ENCODE results near the gene CDH15. TPM values are rescaled to one million over a fixed set of nuclear protein-coding genes. Genes with fewer than 3 reads are reported as not detected.

CDH15 gene
- total and polyA plus RNA-seq, 2 of the 13 experiments (the other 11 are each of a cell fraction or from before 2014, with no cell fraction given): 0.74 to 2.2 TPM

DNA sequence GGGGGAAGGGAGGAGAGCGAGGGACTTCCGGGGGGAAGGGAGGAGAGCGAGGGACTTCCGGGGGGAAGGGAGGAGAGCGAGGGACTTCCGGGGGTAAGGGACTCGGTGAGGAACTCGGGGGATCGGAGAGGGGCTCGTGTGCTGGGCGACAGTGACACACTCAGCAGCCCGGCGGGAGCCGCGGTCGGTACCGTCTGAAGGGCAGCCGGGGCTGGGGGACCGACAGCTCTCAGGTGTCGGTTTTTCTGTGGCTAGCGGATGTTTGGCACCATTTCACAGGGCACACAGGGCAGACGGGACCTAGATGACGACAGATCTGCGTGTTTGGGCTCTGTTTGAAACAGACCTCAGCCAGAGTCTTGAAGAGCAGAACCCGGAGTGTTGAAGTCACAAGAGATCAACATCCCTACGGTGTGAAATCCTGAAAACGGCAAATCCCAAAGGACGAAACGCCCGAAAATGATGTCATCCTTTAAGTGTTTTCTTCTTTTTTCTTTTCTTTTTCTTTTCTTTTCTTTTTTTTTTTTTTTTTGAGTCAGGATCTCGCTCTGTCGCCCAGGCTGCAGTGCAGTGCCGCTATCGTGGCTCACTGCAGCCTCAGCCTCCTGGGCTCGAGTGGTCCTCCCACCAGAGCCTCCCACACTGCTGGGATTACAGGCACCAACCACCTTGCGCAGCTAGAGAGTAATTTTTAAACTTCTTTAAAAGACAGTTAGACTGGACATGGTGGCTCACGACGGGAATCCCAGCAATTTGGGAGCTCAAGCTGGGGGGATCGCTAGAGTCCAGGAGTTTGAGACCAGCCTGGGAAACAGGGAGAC, 69.8 kb downstream of the CDH15 start (continued):
- TF ChIP-seq ZSCAN5A (CRISPR knock-in tag; IDR thresholded peaks at IDR 0.05; ENCODE audit: borderline replicate concordance) (no peak; the same call in none of the 2 replicates), ZNF3 (CRISPR knock-in tag; IDR thresholded peaks at IDR 0.05) (no peak), DNMT3B (CRISPR knock-in tag; conservative IDR thresholded peaks at IDR 0.05) (no peak), PRMT3 (CRISPR knock-in tag; IDR thresholded peaks at IDR 0.05; ENCODE audit: borderline replicate concordance, low read depth) (0 out of 2 replicates have a peak, but pooled peaks have one; percentile 50), ZNF235 (CRISPR knock-in tag; IDR thresholded peaks at IDR 0.05; ENCODE audit: borderline replicate concordance) (peak; percentile 71; the same call in 1 of the 2 replicates), ZGPAT (CRISPR knock-in tag; IDR thresholded peaks at IDR 0.05) (peak; percentile 92), ZNF710 (CRISPR knock-in tag; IDR thresholded peaks at IDR 0.05; ENCODE audit: borderline replicate concordance) (peak; percentile 94; the same call in 1 of the 2 replicates), ZNF790 (CRISPR knock-in tag; IDR thresholded peaks at IDR 0.05; ENCODE audit: borderline replicate concordance) (peak; percentile 14; the same call in 1 of the 2 replicates), SIN3B (IDR thresholded peaks at IDR 0.05; ENCODE audit: low read length) (0 out of 2 replicates have a peak, but pooled peaks have one; percentile 72), ZMYM2 (CRISPR knock-in tag; IDR thresholded peaks at IDR 0.05) (0 out of 2 replicates have a peak, but pooled peaks have one; percentile 38), MEIS2 (CRISPR knock-in tag; IDR thresholded peaks at IDR 0.05) (peak; percentile 90), ZNF224 (CRISPR knock-in tag; IDR thresholded peaks at IDR 0.05) (peak; percentile 68; the same call in 1 of the 2 replicates)
- TF ChIP-seq, protein P1, sequence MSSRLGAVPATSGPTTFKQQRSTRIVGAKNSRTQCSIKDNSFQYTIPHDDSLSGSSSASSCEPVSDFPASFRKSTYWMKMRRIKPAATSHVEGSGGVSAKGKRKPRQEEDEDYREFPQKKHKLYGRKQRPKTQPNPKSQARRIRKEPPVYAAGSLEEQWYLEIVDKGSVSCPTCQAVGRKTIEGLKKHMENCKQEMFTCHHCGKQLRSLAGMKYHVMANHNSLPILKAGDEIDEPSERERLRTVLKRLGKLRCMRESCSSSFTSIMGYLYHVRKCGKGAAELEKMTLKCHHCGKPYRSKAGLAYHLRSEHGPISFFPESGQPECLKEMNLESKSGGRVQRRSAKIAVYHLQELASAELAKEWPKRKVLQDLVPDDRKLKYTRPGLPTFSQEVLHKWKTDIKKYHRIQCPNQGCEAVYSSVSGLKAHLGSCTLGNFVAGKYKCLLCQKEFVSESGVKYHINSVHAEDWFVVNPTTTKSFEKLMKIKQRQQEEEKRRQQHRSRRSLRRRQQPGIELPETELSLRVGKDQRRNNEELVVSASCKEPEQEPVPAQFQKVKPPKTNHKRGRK (CRISPR knock-in tag; IDR thresholded peaks at IDR 0.05): no peak
- TF ChIP-seq, protein P2, sequence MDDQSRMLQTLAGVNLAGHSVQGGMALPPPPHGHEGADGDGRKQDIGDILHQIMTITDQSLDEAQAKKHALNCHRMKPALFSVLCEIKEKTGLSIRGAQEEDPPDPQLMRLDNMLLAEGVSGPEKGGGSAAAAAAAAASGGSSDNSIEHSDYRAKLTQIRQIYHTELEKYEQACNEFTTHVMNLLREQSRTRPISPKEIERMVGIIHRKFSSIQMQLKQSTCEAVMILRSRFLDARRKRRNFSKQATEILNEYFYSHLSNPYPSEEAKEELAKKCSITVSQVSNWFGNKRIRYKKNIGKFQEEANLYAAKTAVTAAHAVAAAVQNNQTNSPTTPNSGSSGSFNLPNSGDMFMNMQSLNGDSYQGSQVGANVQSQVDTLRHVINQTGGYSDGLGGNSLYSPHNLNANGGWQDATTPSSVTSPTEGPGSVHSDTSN (CRISPR knock-in tag; IDR thresholded peaks at IDR 0.05; ENCODE audit: borderline replicate concordance): 0 out of 2 replicates have a peak, but pooled peaks have one; percentile 40
